HG03280 (cell line): ENCODE results near the gene ATXN7L3B.
A peak's percentile ranks its signal among the peaks of the same experiment; 100 is the strongest.
"Not testable (repeated sequence)": the region's sequence is repeated elsewhere in the genome, so short reads cannot be mapped to it uniquely, and the experiment has no call there.

ENCODE experiments used
- ATAC-seq: cut with Tn5 transposase; IDR thresholded peaks from one replicate; pipeline ENCODE4 v1.9.1; 2021; ENCODE audit warnings: mild to moderate bottlenecking, moderate library complexity; ENCODE audit not compliant: unreplicated experiment

The ATXN7L3B gene

GRCh38 chr12:74537707-74538385, at the start of gene ATXN7L3B:
TSS of gene ATXN7L3B (plus strand) at chr12:74537835. CDS start at chr12:74538113, 278 bp downstream.
- peak; percentile 96 for ATAC-seq

DNA sequence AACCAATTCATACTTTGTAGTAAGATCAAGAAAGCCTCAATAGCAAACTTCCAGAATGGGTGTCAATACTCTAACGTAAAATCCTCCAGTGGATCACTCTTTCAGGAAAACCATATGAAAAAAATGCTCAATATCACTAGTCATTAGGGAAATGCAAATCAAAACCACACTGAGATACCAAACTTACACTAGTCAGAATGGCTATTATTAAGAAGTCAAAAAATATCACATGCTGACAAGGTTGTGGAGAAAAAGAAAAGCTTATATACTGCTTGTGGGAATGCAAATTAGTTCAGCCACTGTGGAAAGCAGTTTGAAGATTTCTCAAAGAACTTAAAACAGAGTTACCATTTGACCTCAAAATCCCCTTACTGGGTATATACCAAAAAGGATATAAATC, 49.5 kb upstream of the ATXN7L3B start:
- ATAC-seq = peak; percentile 34

- no peak for ATAC-seq
Measured at GRCh38 chr12:74489543-74489942, 48.1 kb upstream of the ATXN7L3B start.

GRCh38 chr12:74490390-74491064, 47.1 kb upstream of the ATXN7L3B start:
- ATAC-seq = peak; percentile 84

GRCh38 chr12:74491374-74491773, 46.3 kb upstream of the ATXN7L3B start:
- ATAC-seq = no peak

GRCh38 chr12:74499192-74499591, 38.4 kb upstream of the ATXN7L3B start:
- ATAC-seq = no peak

GRCh38 chr12:74508873-74509657, 28.6 kb upstream of the ATXN7L3B start:
- not testable (repeated sequence) for ATAC-seq

DNA sequence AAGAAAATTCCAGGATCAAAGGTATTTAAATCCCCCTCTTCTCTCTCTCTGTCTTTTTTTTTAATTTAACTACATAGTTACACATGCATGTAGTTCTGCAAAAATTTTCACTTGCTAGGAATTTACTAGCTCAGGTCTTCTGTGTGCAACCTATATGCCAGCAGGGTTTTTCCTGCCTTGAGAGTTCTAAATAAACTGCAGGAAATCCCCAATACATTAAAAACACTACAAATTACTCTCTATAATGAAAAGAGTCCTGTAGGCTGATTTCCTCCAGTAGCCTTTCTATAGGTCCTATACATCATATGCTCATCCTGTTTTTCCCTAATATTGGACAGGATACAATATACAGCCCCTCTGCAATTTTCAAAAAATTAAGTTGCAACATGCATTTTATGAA, 27.7 kb upstream of the ATXN7L3B start:
- ATAC-seq = no peak

GRCh38 chr12:74514098-74514872, 23.4 kb upstream of the ATXN7L3B start:
- no peak for ATAC-seq

- no peak for ATAC-seq
Measured at GRCh38 chr12:74515849-74516248, 21.8 kb upstream of the ATXN7L3B start.

DNA sequence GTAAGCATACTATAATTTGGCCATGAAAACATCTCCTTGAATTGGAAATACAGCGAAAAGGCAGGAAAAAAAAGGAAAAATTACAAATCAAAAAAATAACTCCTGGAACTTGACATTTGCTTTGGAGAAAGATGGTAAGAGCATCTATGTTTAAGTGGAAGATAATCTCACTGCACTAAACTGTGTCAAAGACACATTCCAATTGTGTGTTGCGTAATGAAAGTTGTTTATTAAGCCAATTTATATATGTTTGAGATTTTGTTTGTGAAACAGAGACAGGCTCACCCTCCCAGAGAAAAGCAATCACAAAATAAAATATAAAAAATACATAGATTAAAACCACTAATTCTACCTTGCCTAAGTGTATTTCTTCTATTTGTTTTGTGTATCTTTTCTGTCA, 11.1 kb upstream of the ATXN7L3B start:
- ATAC-seq = no peak

GRCh38 chr12:74527491-74527890, 10.1 kb upstream of the ATXN7L3B start:
- ATAC-seq = no peak

GRCh38 chr12:74530676-74531075, 7.0 kb upstream of the ATXN7L3B start:
- no peak for ATAC-seq

DNA sequence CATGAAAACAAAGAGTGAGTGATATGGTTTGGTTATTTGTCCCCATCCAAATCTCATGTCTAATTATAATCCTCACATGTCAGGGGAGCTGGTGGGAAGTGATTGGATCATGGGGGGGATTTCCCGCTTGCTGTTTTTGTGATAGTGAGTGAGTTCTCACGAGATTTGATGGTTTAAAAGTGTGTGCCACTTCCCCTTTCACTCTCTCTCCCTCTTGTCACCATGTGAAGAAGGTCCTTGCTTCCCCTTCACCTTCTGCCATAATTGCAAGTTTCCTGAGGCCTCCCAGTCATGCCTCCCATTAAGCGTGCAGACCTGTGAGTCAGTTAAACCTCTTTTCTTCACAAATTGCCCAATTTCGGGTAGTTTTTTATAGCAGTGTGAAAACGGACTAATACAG, 2.1 kb upstream of the ATXN7L3B start:
- ATAC-seq = no peak

DNA sequence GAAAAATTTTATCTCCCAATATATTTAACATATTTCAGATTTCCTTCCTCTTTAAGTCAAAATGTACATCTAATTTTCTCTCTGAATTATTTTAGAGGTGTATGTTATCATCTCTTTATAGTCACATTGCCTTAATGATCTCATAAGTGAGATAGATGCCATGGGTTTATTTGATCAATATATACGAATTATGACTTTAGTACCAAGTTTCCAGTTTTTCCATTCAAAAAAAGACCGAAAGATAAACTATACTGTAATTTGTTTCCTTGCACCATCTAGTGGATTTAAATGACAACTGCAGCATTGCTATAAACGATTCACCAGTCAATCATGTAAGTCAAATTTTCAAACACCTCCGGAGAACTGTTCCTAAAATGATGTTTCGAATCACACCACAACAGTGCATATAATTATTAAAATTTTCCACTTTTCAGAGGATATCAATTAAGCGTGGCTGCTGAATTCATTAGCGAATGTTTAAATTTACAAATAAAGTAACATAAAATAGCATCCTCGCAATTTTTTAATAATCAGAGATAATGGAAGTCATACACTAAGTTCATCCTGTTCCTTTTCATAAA, 419 bp upstream of the ATXN7L3B start:
- peak; percentile 53 for ATAC-seq

- peak; percentile 22 for ATAC-seq
Measured at GRCh38 chr12:74538491-74539258, 1.0 kb downstream of the ATXN7L3B start.

DNA sequence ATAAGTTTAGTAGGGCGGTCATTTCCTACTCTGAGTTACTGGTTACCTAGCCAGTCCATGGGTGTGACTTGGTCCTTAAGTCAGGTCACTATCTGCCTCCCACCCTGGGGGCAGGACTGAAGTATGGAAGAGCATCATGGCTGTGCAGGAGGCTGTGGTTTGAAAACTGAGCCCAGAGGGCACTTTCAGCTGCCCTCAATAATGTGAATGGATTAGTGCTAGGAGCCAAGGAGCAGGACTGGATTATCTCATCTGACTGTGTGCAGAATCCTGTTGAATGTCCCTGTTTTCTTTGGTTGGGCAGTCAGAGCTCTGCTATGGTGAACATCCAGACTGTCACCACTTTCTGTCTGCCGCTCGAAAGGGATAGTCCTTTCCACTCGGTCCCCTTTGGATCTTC, 1.6 kb downstream of the ATXN7L3B start:
- ATAC-seq = no peak

GRCh38 chr12:74539765-74540526, 2.3 kb downstream of the ATXN7L3B start:
- ATAC-seq = no peak

- ATAC-seq = no peak
Measured at GRCh38 chr12:74541074-74541473, 3.4 kb downstream of the ATXN7L3B start.
